Effector memory CD8-positive, alpha-beta T cell (primary cell): ENCODE measurements around the gene COG5.

Experiments
- ATAC-seq: fragments of 150-1000 bp; cut with Tn5 transposase; replicated peaks from 2 replicates; pipeline ENCODE4 v1.10.0; 2021; ENCODE audit warnings: mild to moderate bottlenecking, moderate library complexity
- DNase-seq, 3 experiments: peaks; one replicate each; pipeline ENCODE4 v3.0.0; 2021
- H3K27ac Mint-ChIP-seq, 2 donors: one replicate each; pipeline ENCODE4 v1.8.0; 2022; ENCODE audit warnings: mild to moderate bottlenecking in 2 of 2, mixed read lengths in 2 of 2, moderate library complexity in 2 of 2
- H3K27me3 Mint-ChIP-seq, 2 donors: one replicate each; pipeline ENCODE4 v1.8.0; 2022; ENCODE audit warnings: mixed read lengths in 2 of 2
- H3K36me3 Mint-ChIP-seq: one replicate; pipeline ENCODE4 v1.8.0; 2022; ENCODE audit warnings: mild to moderate bottlenecking, moderate library complexity, mixed read lengths; ENCODE audit not compliant: insufficient read depth
- H3K4me1 Mint-ChIP-seq, 2 donors: one replicate each; pipeline ENCODE4 v1.8.0; 2022; ENCODE audit warnings: low read depth in 2 of 2, mixed read lengths in 2 of 2
- H3K4me3 Mint-ChIP-seq, 2 donors: one replicate each; pipeline ENCODE4 v1.8.0; 2022; ENCODE audit warnings: mild to moderate bottlenecking in 2 of 2, mixed read lengths in 2 of 2, moderate library complexity in 2 of 2
- H3K9me3 Mint-ChIP-seq, 2 donors: one replicate each; pipeline ENCODE4 v1.8.0; 2022; ENCODE audit warnings: mixed read lengths in 2 of 2

The COG5 gene

DNA sequence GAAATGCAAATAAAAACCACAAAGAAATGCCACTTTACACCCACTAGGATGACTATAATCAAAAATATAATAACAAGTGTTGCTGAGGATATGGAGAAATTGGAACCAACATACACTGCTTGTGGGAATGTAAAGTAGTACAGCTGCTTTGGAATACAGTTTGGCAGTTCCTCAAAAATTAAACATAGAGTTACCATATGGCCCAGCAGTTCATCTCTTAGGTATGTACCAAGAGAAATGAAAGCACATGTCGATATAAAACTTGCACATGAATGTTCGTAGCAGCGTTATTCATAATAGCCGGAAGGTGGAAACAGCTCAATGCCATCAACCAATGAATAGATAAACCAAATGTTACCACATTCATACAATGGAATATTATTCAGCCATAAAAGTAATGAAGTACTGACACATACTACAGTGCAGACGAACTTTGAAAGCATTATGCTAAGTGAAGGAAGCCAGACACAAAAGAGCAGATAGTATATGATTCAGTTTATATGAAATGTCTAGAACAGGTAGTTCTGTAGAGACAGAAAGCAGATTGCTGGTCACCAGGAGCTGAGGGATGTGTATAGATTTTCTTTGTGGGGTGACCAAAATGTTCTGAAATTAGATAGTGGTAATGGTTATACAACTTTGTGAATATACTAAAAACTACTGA is 28.8 kb upstream of the COG5 start:
- H3K4me1 Mint-ChIP-seq: no peaks in the 10 kb centered on the region
- ATAC-seq: no peak

GRCh38 chr7:107591421-107591820 is 27.7 kb upstream of the COG5 start:
- H3K27ac Mint-ChIP-seq: no peak overlapping the region
- H3K4me3 Mint-ChIP-seq: no peak overlapping the region
- no peaks in the 10 kb centered on the region for H3K4me1 Mint-ChIP-seq
- H3K36me3 Mint-ChIP-seq: peaks cover 18% of the 10 kb centered on the region
- ATAC-seq: no peak
- H3K27me3 Mint-ChIP-seq: no peaks in the 10 kb centered on the region
- DNase-seq: no peak
- no peaks in the 10 kb centered on the region for H3K9me3 Mint-ChIP-seq

More for the DNA sequence above, 28.8 kb upstream of the COG5 start:
- H3K27ac Mint-ChIP-seq: no peak overlapping the region
- H3K36me3 Mint-ChIP-seq: peaks cover 18% of the 10 kb centered on the region
- DNase-seq: no peak
- no peaks in the 10 kb centered on the region for H3K27me3 Mint-ChIP-seq
- no peaks in the 10 kb centered on the region for H3K9me3 Mint-ChIP-seq
- no peak overlapping the region for H3K4me3 Mint-ChIP-seq

- no peak for ATAC-seq
- H3K27ac Mint-ChIP-seq: no peak overlapping the region
- no peaks in the 10 kb centered on the region for H3K4me1 Mint-ChIP-seq
- no peak overlapping the region for H3K4me3 Mint-ChIP-seq
- DNase-seq: no peak
- H3K9me3 Mint-ChIP-seq: no peaks in the 10 kb centered on the region
- H3K27me3 Mint-ChIP-seq: no peaks in the 10 kb centered on the region
- H3K36me3 Mint-ChIP-seq: peaks cover 3% of the 10 kb centered on the region
Measured at GRCh38 chr7:107588529-107589130, 24.9 kb upstream of the COG5 start.

DNA sequence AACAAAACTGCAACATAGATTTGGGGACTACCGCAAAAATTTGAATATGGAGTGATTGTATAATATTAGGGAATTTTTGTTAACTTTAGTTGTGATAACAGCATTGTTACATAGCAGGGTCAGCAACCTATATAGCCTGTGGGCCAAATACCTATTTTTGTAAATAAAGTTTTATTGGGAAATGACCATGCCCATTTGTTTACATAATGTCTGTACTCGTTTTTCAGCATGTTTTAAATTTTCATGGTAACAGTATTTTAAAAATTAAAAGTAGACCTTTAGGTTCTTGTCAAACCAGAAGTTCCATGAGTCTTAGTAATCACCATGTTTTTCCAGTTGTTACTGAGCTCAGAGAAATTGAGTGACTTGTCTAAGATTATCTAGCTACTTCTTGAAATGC is 21.0 kb upstream of the COG5 start:
- ATAC-seq: no peak

DNA sequence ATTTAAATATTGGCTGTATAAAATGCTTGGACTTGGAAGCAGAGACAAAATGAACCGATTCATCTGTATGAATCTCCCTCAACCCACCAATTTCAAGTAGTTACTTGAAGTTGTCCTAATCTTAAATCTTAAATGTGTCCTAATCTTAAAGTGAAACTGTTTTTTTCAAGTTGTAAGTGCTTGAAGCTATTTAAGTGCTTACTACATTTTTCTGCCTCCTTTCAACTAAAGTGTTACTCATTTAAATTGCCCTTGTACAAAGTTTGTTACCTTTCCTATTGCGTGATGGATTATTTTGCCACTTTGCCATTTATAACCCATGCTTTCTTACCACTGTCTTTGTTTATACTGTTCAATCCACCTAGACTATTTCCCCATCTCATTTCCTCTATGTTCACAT is 19.2 kb upstream of the COG5 start:
- Mint-ChIP-seq H3K27me3 (no peaks in the 10 kb centered on the region), H3K36me3 (peaks cover 5% of the 10 kb centered on the region), H3K4me1 (peaks cover 9 to 11% of the 10 kb centered on the region in 2 donors), H3K4me3 (no peak overlapping the region), H3K27ac (no peak overlapping the region), H3K9me3 (no peaks in the 10 kb centered on the region)
- no peak for DNase-seq
- no peak for ATAC-seq

More for the DNA sequence above, 21.0 kb upstream of the COG5 start:
- no peaks in the 10 kb centered on the region for H3K9me3 Mint-ChIP-seq
- no peak overlapping the region for H3K4me3 Mint-ChIP-seq
- DNase-seq: no peak
- no peaks in the 10 kb centered on the region for H3K27me3 Mint-ChIP-seq
- peaks cover 3% of the 10 kb centered on the region for H3K36me3 Mint-ChIP-seq
- no peak overlapping the region for H3K27ac Mint-ChIP-seq
- peaks cover 9 to 11% of the 10 kb centered on the region in 2 donors for H3K4me1 Mint-ChIP-seq

DNA sequence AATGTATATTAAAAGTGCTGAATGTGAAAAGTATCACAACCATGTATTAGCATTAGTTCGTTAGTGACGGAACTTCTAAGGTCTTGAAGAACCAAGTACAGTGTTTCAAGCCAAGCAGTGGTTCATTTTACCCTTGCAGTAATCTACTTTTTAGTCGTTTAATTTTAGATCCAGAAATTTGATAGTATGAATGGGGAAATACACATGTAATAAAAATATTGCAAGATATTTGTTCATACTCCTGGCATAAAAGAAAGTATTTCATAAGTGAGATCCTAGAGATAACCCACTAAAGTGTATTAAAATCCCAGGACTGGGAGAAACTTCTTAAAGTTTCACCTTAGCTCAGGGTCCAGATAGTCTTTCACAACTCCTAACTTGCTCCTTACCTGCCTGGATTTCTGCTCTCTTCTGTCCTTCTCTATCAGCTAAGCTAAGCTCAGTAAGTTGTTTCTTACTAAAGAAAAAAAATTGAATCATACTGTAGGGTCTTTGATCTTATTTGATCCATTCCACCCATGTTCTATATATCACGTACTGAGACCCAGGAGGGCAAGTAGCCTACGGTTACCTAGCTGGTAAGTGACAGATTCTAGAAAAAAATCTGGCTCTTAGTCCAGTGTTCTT is 17.8 kb upstream of the COG5 start:
- Mint-ChIP-seq H3K9me3 (no peaks in the 10 kb centered on the region), H3K27ac (peak overlapping the region in 1 of 2 donors; percentile 92), H3K27me3 (no peaks in the 10 kb centered on the region), H3K4me3 (peak overlapping the region; percentile 81 to 87), H3K4me1 (peaks cover 9 to 11% of the 10 kb centered on the region in 2 donors), H3K36me3 (peaks cover 5% of the 10 kb centered on the region)
- no peak for DNase-seq
- ATAC-seq: no peak

DNA sequence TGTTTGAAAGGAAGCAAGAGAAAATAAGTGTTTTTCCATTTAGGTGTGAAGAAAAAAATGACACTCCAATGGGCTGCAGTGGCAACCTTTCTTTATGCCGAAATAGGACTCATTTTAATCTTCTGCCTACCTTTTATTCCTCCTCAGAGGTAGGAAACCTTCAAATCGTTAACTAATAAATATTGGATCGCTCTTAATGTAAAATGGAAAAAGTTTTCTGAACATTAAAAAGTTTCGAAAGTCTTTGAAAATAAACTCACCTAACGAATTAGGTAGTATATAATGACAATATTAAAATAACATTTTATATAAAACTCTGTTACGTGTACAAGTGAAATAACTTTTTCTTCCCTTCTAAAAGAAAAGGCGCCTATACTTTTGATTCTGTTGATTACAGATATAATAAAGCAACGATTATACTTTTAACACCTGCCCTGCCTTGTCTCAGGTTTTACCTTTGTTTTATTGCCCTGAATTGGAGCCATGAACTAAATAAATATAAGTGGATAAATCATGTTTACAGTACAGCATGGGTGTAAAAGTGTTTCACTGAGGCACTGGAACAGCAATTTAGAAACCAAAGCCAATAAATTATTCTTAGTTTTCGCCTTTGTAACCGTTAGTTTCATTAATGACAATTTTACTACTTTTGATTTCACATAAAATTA is 17.1 kb upstream of the COG5 start:
- peaks cover 5% of the 10 kb centered on the region for H3K36me3 Mint-ChIP-seq
- DNase-seq (no peak), ATAC-seq (no peak)
- peak overlapping the region; percentile 81 to 87 for H3K4me3 Mint-ChIP-seq
- no peaks in the 10 kb centered on the region for H3K27me3 Mint-ChIP-seq
- H3K9me3 Mint-ChIP-seq: no peaks in the 10 kb centered on the region
- peaks cover 9 to 11% of the 10 kb centered on the region in 2 donors for H3K4me1 Mint-ChIP-seq
- H3K27ac Mint-ChIP-seq: peak overlapping the region; percentile 79 to 92

GRCh38 chr7:107579885-107580715 is 16.4 kb upstream of the COG5 start, which contains the start of gene BCAP29:
TSS of gene BCAP29 (plus strand) at chr7:107580246. CDS start at chr7:107580773, 527 bp downstream.
- ATAC-seq (peak; percentile 96), DNase-seq (peak; percentile 56 to 62 (median 62))
- H3K36me3 Mint-ChIP-seq: peaks cover 5% of the 10 kb centered on the region
- H3K4me1 Mint-ChIP-seq: peaks cover 9 to 11% of the 10 kb centered on the region in 2 donors
- H3K27me3 Mint-ChIP-seq: no peaks in the 10 kb centered on the region
- peak within 1 kb of the TSS; percentile 81 to 87 for H3K4me3 Mint-ChIP-seq
- H3K9me3 Mint-ChIP-seq: no peaks in the 10 kb centered on the region
- peak within 1 kb of the TSS; percentile 79 to 92 for H3K27ac Mint-ChIP-seq

GRCh38 chr7:107579554-107579884 is 15.8 kb upstream of the COG5 start:
- ATAC-seq: no peak
- peaks cover 9 to 11% of the 10 kb centered on the region in 2 donors for H3K4me1 Mint-ChIP-seq
- peak overlapping the region; percentile 79 to 92 for H3K27ac Mint-ChIP-seq
- peak overlapping the region; percentile 81 to 87 for H3K4me3 Mint-ChIP-seq
- peaks cover 5% of the 10 kb centered on the region for H3K36me3 Mint-ChIP-seq
- no peak for DNase-seq
- no peaks in the 10 kb centered on the region for H3K27me3 Mint-ChIP-seq
- no peaks in the 10 kb centered on the region for H3K9me3 Mint-ChIP-seq

DNA sequence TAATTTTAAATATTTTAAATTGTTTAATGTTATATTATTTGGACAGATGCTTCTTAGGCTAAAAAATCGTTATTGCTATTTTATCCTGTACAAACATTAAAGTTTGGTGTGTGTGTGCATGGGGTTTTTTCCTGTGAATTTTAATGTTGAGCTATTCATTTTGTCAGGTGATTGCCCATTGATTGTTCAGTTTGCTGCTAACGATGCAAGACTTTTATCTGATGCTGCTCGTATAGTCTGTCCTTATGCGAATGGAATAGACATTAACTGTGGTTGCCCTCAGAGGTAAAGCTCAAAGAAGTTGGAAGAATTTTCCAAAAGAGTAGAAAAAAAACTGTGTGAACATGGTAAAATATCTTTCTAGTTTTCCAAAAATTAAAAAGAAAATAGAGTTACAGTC is 9.8 kb upstream of the COG5 start:
- H3K27ac Mint-ChIP-seq: no peak overlapping the region
- DNase-seq (no peak), ATAC-seq (no peak)
- H3K4me1 Mint-ChIP-seq: no peaks in the 10 kb centered on the region
- H3K4me3 Mint-ChIP-seq: no peak overlapping the region
- no peaks in the 10 kb centered on the region for H3K27me3 Mint-ChIP-seq
- H3K9me3 Mint-ChIP-seq: no peaks in the 10 kb centered on the region
- peaks cover 5% of the 10 kb centered on the region for H3K36me3 Mint-ChIP-seq

DNA sequence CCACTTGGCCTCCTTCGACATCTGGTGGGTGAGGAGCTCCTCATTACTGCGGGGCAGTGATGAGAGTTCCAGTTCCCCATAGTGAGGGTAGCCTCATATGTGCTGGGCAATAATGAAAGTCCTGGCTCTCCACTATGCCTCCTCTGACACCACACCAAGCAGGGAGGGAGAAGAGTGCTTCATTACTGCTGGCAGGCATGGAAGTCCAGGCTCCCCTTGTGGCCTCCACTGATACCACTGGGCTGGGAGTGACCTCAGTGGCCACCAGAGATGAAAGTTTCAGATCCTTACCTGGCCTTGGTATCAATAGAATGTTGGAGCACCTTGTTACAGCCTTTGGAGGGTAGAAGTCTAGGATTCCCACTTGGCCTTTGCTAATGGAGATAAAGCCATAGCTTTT is 6.6 kb upstream of the COG5 start:
- no peak for DNase-seq
- no peaks in the 10 kb centered on the region for H3K27me3 Mint-ChIP-seq
- H3K9me3 Mint-ChIP-seq: no peaks in the 10 kb centered on the region
- no peak for ATAC-seq
- H3K4me3 Mint-ChIP-seq: no peak overlapping the region
- peaks cover 4% of the 10 kb centered on the region for H3K36me3 Mint-ChIP-seq
- H3K4me1 Mint-ChIP-seq: peaks cover 3 to 4% of the 10 kb centered on the region in 2 donors
- no peak overlapping the region for H3K27ac Mint-ChIP-seq

GRCh38 chr7:107564553-107565298 is 1.0 kb upstream of the COG5 start:
- H3K27ac Mint-ChIP-seq: peak overlapping the region; percentile 93 to 97
- peaks cover 3% of the 10 kb centered on the region for H3K36me3 Mint-ChIP-seq
- no peak for ATAC-seq
- H3K4me1 Mint-ChIP-seq: peaks cover 33 to 47% of the 10 kb centered on the region in 2 donors
- no peak for DNase-seq
- peak overlapping the region; percentile 85 to 88 for H3K4me3 Mint-ChIP-seq
- no peaks in the 10 kb centered on the region for H3K9me3 Mint-ChIP-seq
- no peaks in the 10 kb centered on the region for H3K27me3 Mint-ChIP-seq
